ENCODE data around the gene DAPK1.

The DAPK1 gene

GRCh38 chr9:87651431-87651830 lies 153.8 kb downstream of the DAPK1 start:
- DNase-seq: no peak

DNA sequence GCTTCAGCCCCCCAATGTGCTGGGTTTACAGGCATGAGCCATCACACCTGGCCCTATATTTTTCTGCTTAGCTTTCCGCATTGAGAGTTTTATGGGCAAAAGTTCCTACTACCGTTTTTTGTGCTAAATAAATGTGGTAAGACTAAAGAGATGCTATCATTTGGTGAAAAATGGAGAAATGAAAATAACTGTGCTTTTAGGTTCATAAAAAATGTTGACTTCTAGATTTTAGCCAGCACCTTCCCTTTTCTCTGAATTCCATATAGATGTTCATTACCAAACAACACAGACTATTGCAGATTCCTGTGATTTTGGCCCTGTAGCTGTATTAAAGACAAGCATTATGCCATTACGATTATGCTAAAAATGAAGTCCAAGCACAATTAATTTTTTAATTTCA lies 156.3 kb downstream of the DAPK1 start:
- DNase-seq: no peak

DNA sequence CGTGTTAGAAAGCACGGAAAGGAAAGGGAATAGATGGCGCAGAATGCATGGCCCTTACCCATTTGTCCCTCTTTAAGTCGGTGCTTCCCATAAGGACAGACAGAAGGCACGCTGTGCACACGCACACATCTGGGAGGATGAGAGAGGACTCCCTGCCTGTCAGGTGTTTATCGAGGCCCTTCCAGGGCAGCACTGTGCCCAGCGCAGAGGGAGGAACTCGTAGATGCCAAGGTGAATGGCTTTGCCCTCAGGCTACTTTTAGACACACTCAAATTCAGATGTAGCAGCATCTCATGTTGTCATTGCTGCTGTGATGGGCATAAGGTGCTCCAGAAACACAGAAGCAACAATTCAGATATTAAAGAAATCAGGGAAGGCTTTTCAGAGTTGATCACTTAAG lies 158.1 kb downstream of the DAPK1 start:
- DNase-seq: no peak

DNA sequence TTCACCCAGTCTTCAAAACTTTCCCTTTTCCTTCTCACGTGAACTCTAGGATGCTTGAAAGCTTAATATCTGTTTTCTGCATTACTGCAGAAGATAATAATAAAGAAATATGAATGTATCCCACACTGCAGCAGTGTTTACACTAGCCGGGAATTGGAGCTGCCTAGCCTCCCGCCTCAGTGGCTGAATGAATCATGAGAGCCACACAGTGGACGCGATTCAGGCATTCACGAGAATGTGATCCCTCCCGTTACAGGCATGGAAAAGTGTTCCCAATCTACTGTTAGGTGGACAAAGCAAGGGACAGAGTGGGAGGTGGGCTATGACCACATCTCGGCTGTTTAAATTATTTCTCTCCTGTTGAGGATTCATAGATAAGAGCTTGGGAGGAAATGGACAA lies 158.8 kb downstream of the DAPK1 start:
- no peak for DNase-seq

- no peak for DNase-seq
These were observed 159.5 kb downstream of the DAPK1 start for GRCh38 chr9:87657190-87657589.

- DNase-seq: no peak
These were observed 160.2 kb downstream of the DAPK1 start for GRCh38 chr9:87657893-87658292.

DNA sequence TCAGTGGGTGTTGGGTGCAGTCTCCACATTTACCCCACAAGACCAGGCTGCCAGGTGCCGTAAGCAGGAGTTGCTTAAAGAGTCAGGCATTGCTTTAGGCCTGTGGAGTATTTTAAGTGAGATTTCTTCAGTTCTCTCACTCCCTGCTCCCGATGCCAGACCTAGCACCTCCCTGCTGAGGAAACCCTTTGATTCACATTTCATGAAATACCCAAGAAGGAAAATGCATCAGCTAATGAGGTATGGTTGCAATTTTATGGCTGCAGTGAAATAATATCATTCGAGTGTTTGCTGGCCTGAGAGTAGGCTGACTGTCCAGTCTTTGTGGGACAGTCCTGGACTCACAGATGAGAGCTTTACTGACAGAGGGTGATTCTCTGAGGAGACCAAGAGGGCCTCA lies 160.8 kb downstream of the DAPK1 start:
- DNase-seq: no peak

GRCh38 chr9:87659534-87660419 lies 162.1 kb downstream of the DAPK1 start:
- DNase-seq: no peak

GRCh38 chr9:87661241-87661640 lies 163.6 kb downstream of the DAPK1 start:
- DNase-seq: no peak

- no peak for DNase-seq
These were observed 165.3 kb downstream of the DAPK1 start for GRCh38 chr9:87662808-87663528.

- no peak for DNase-seq
These were observed 165.9 kb downstream of the DAPK1 start for GRCh38 chr9:87663556-87663955.

DNA sequence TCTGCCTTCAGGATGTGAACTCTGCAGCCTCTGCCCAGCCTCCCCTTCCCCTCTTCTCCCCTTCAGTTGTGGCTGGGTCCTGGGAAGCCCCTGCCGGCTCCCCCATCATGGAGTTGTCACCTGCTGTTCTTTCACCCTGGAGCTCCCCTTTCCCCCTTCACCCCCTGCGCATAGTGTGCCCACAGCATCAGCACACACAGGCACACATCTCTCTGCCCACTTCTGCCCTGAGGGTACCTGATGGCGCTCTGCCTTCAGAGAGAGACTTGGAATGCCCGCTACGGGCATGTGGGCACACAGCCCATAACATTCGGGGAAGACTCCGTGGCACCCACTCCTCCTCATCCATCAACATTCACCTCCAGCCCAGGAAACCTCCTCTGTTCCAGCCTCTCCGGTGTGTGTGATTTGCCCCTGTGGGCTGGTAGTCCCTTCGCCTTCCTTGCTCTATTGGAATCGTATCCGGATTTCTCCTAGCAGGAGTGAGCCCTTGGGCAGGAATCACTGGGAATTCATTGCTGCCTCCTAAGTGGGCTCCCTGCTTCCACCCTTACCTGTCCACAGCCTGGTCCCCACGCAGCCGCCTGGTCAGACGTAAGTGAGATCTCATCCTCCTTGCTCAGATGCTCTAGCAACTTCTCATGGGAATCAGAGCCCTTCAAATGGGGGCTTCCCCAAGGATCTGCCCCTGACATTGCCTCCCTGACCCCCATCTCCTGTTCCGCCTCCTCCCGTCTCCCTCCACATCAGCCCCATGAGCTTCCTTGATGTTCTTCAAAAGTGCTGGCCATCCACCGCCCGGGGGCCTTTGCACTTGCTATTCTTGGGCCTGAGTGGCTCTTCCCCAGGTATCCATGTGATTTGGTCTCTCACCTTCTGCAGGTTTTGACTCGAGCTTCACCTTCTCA lies 166.7 kb downstream of the DAPK1 start:
- DNase-seq: no peak

GRCh38 chr9:87665505-87665904 lies 167.8 kb downstream of the DAPK1 start:
- no peak for DNase-seq

- DNase-seq: no peak
These were observed 169.6 kb downstream of the DAPK1 start for GRCh38 chr9:87667164-87667738.

GRCh38 chr9:87668222-87668621 lies 170.6 kb downstream of the DAPK1 start:
- DNase-seq: no peak

- no peak for DNase-seq
These were observed 171.1 kb downstream of the DAPK1 start for GRCh38 chr9:87668722-87669121.

DNA sequence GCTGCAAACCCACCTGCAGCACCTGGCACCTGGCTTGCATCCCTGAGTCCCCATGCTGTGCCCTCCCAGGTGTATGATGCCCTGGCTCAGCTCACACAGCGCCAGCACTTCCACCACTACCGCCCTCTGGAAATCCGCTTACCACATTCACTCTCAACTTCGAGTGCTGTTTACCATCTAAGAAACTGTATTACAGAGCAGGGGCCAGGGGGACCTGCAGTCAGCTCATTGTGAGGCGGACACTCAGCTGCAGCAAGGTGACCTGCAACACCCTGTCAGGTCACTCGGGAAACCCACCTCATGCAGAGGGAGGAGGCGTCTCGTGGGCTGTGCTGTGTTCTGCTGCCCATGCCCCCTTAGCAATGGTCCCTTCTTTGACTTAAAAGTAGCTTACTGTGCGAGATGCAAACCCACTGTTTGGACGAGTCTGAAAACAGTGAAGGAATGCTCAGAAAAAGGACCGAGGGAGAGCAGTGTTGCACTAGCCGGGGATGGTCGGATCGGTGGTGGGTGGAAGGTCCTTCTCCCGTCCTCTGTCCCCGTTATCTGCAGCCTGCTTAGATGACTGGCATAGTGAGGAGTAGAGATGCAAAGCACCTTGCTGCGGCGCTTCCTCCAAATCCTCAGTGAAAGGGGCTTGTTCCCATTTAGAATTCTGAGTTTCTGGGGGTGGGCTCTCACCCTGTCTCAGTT lies 173.1 kb downstream of the DAPK1 start:
- no peak for DNase-seq

- no peak for DNase-seq
These were observed 173.8 kb downstream of the DAPK1 start for GRCh38 chr9:87671478-87671877.

- no peak for DNase-seq
These were observed 174.3 kb downstream of the DAPK1 start for GRCh38 chr9:87671925-87672324.

- no peak for DNase-seq
These were observed 174.9 kb downstream of the DAPK1 start for GRCh38 chr9:87672586-87672985.

DNA sequence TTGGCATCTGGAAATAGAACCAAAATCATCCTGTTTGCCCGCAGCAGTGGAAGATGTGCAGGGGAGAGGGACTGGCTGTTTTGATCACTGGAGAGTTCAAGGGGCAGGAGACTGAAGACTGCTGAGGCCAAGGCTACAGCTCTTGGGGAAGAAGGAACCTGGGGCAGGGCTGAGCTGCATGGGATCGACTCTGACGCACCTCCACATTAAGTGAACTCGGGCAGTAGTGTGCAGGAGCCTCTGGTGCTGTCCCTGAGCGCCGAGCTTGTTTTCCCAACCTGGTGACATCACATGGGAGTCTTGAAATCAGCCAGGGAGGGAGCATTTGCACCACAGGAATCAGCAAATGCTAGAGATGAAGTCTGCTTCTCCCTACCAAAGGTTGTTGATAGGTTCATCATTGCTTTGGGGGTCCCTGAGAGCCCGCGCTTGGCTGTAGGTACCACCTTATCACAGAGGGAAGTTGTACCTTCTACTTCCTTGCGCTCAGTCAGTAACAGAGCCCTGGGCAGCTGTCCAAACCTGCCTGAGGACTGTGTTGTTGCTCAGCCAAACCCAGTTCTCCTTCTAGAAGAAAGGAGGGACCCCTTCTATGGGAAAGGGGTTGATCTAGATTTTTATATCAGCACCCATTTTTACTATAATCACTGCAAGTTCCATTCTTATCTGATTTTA lies 175.9 kb downstream of the DAPK1 start:
- no peak for DNase-seq

Data from NCI-H2227 treated with DMSO at 0.1 percent for 48 hours (cell line).